K562 (cell line): Measurements from ENCODE around the gene CDS1.

Experiments used
- CHD2 ChIP-seq: IDR thresholded peaks from 2 replicates; pipeline ENCODE4 v1.6.1; 2011; ENCODE audit warnings: low read depth, low read length
- EP300 ChIP-seq: IDR thresholded peaks from 2 replicates; pipeline ENCODE4 v1.6.1; 2012; ENCODE audit warnings: low read length, improper control_type of control experiment
- ERF ChIP-seq: fragments of 450-650 bp; formaldehyde crosslinking; IDR thresholded peaks from 2 replicates; pipeline ENCODE4 v1.4.0; 2020; ENCODE audit warnings: mild to moderate bottlenecking, mixed read lengths
- EZH2 ChIP-seq: IDR thresholded peaks from 2 replicates; pipeline ENCODE4 v1.6.1; 2012; ENCODE audit warnings: low read depth, mild to moderate bottlenecking, inconsistent platforms, low read length, borderline replicate concordance
- HDAC2 ChIP-seq: fragments of 450-650 bp; IDR thresholded peaks from 2 replicates; pipeline ENCODE4 v1.6.1; 2016; ENCODE audit warnings: mild to moderate bottlenecking
- JUNB ChIP-seq: fragments of 450-650 bp; formaldehyde crosslinking; conservative IDR thresholded peaks from 2 replicates; pipeline ENCODE4 v1.4.0; 2020; ENCODE audit warnings: mild to moderate bottlenecking
- NR1H2 ChIP-seq: sonication (generic); formaldehyde crosslinking; IDR thresholded peaks from 2 replicates; pipeline ENCODE4 v1.4.0; 2020; ENCODE audit warnings: mild to moderate bottlenecking, missing genetic modification reagents
- NR2C2 ChIP-seq, 2 experiments: fragments of 200-800 bp in 1 of 2; sonication (Bioruptor generic) in 1 of 2; sonication (generic) in 1 of 2; formaldehyde crosslinking in 1 of 2; IDR thresholded peaks; 2 replicates each; pipeline versions ENCODE4 v1.6.1 to v1.8.0; 2016 to 2022; ENCODE audit warnings: mild to moderate bottlenecking in 1 of 2, missing compliant biosample characterization in 1 of 2, missing genetic modification characterization in 1 of 2, missing genetic modification reagents in 1 of 2
- NRF1 ChIP-seq, 2 experiments: fragments of 450-650 bp; IDR thresholded peaks in 1 of 2; conservative IDR thresholded peaks in 1 of 2; 2 replicates each; pipeline ENCODE4 v1.6.1; 2014; ENCODE audit warnings: mild to moderate bottlenecking in 2 of 2
- SREBF2 ChIP-seq: sonication (generic); formaldehyde crosslinking; IDR thresholded peaks from 2 replicates; pipeline ENCODE4 v1.4.0; 2020; ENCODE audit warnings: mild to moderate bottlenecking, missing genetic modification reagents
- ZBTB7A ChIP-seq: IDR thresholded peaks from 2 replicates; pipeline ENCODE4 v1.6.1; 2011; ENCODE audit warnings: low read depth, mild to moderate bottlenecking, low read length, moderate library complexity, borderline replicate concordance; ENCODE audit not compliant: control insufficient read depth
- ZFP36 ChIP-seq: fragments of 150-350 bp; IDR thresholded peaks from 2 replicates; pipeline ENCODE4 v1.6.1; 2018; ENCODE audit warnings: low read length, low read depth; ENCODE audit not compliant: partially characterized antibody
- ZNF184 ChIP-seq: sonication (generic); formaldehyde crosslinking; IDR thresholded peaks from 2 replicates; pipeline ENCODE4 v1.5.0; 2020; ENCODE audit warnings: missing genetic modification reagents
- TF ChIP-seq, protein P1 (sequence below), 3 experiments: IDR thresholded peaks in 2 of 3; conservative IDR thresholded peaks in 1 of 3; 2 replicates each; pipeline ENCODE4 v1.5.1; 2011 to 2012; ENCODE audit warnings: low read length in 3 of 3, mild to moderate bottlenecking in 3 of 3, control low read depth in 2 of 3, improper control_type of control experiment in 1 of 3, inconsistent platforms in 1 of 3, low read depth in 1 of 3, mixed read lengths in 1 of 3, moderate library complexity in 1 of 3; ENCODE audit not compliant: insufficient read depth in 2 of 3

DNA sequence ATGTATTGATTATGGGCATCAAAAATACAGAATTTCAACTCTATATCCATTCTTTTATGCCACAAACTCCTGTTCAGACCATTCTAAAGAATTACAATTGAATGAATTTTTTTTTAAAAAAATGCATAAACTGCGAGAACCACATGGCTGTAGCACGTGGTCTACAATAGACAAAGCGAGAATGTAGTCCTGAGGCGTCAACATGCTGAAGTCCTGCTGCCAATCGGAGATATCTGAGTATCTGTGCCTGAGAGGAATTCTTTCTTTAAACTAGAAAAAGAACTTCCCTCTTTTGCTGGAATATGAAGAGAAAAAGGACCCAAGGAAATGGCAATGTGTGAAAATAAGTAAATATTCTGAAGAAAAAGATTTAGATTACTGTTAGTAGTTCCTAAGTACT, 105.7 kb downstream of the CDS1 start:
- no peak for TF ChIP-seq NR2C2 (CRISPR knock-in tag; IDR thresholded peaks at IDR 0.05)
- TF ChIP-seq NR2C2 (tag; IDR thresholded peaks at IDR 0.05) = no peak
- TF ChIP-seq NRF1 (conservative IDR thresholded peaks at IDR 0.05 in 1 of 2, IDR thresholded peaks at IDR 0.05 in 1 of 2) = no peak
- no peak for TF ChIP-seq HDAC2
- no peak for TF ChIP-seq NR1H2 (CRISPR knock-in tag)
- TF ChIP-seq EZH2 = no peak
- TF ChIP-seq ZNF184 = no peak
- TF ChIP-seq ZBTB7A = no peak
- no peak for TF ChIP-seq ZFP36
- TF ChIP-seq, protein P1, sequence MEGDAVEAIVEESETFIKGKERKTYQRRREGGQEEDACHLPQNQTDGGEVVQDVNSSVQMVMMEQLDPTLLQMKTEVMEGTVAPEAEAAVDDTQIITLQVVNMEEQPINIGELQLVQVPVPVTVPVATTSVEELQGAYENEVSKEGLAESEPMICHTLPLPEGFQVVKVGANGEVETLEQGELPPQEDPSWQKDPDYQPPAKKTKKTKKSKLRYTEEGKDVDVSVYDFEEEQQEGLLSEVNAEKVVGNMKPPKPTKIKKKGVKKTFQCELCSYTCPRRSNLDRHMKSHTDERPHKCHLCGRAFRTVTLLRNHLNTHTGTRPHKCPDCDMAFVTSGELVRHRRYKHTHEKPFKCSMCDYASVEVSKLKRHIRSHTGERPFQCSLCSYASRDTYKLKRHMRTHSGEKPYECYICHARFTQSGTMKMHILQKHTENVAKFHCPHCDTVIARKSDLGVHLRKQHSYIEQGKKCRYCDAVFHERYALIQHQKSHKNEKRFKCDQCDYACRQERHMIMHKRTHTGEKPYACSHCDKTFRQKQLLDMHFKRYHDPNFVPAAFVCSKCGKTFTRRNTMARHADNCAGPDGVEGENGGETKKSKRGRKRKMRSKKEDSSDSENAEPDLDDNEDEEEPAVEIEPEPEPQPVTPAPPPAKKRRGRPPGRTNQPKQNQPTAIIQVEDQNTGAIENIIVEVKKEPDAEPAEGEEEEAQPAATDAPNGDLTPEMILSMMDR (IDR thresholded peaks at IDR 0.05 in 2 of 3, conservative IDR thresholded peaks at IDR 0.05 in 1 of 3; ENCODE audit: insufficient read depth in 2 of 3, low read depth in 1 of 3, low read length in 3 of 3) = no peak
- no peak for TF ChIP-seq JUNB
- no peak for TF ChIP-seq ERF (CRISPR knock-in tag)
- TF ChIP-seq EP300 = no peak
- TF ChIP-seq SREBF2 (CRISPR knock-in tag) = no peak
- TF ChIP-seq CHD2 = no peak
